GM12874 (cell line): ENCODE results near the gene RADIL.

Source experiments
- TF ChIP-seq, protein P1 (sequence below): IDR thresholded peaks from 2 replicates; pipeline ENCODE4 v1.5.1; 2011; ENCODE audit warnings: low read depth, mild to moderate bottlenecking, control low read depth, low read length, moderate library complexity; ENCODE audit not compliant: insufficient read depth

The RADIL gene

DNA sequence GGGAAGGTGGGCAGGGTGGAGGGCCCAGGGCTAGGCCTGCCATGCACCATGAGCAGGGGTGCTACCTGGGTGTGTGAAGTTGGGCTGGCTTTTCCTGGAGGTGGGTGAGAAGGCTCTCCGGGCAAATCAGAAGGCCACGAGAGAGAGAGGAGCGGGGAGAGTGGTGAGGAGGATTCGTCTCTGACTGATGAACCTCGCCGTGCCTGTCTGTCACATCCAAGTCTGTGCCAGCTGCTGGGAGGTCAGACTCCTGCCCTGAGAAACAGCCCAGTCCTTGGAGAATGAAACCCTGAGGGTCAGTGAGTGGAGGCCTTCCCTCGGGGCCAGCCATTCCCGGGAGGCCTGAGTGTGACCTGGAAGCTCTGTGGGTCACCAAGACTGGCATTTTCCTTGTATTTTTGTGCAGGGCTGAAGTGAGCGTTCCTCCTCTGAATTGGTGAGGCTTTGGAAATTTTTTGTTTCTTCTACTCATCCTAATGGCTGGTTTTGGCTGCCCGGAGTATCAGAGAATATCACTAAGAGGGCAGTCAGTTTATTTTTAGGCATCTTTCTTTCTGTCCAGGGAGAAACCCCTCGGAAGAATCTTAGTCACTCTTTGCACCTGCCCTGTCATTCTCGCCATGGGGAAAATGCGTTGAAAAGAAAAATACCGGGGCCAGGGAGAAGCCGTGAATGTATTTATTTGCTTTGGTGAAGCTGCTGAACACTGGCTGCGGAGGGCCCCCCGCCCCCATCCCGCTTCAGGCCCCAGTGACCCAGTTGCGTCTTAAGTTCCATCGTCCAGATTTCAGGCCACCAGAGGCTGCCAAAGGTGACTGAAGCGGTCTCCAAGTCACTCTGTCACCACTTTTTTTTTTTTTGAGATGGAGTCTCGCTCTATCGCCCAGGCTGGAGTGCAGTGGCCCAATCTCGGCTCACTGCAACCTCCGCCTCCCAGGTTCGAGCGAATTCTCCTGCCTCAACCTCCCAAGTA, 114.6 kb downstream of the RADIL start:
- TF ChIP-seq, protein P1, sequence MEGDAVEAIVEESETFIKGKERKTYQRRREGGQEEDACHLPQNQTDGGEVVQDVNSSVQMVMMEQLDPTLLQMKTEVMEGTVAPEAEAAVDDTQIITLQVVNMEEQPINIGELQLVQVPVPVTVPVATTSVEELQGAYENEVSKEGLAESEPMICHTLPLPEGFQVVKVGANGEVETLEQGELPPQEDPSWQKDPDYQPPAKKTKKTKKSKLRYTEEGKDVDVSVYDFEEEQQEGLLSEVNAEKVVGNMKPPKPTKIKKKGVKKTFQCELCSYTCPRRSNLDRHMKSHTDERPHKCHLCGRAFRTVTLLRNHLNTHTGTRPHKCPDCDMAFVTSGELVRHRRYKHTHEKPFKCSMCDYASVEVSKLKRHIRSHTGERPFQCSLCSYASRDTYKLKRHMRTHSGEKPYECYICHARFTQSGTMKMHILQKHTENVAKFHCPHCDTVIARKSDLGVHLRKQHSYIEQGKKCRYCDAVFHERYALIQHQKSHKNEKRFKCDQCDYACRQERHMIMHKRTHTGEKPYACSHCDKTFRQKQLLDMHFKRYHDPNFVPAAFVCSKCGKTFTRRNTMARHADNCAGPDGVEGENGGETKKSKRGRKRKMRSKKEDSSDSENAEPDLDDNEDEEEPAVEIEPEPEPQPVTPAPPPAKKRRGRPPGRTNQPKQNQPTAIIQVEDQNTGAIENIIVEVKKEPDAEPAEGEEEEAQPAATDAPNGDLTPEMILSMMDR: no peak

DNA sequence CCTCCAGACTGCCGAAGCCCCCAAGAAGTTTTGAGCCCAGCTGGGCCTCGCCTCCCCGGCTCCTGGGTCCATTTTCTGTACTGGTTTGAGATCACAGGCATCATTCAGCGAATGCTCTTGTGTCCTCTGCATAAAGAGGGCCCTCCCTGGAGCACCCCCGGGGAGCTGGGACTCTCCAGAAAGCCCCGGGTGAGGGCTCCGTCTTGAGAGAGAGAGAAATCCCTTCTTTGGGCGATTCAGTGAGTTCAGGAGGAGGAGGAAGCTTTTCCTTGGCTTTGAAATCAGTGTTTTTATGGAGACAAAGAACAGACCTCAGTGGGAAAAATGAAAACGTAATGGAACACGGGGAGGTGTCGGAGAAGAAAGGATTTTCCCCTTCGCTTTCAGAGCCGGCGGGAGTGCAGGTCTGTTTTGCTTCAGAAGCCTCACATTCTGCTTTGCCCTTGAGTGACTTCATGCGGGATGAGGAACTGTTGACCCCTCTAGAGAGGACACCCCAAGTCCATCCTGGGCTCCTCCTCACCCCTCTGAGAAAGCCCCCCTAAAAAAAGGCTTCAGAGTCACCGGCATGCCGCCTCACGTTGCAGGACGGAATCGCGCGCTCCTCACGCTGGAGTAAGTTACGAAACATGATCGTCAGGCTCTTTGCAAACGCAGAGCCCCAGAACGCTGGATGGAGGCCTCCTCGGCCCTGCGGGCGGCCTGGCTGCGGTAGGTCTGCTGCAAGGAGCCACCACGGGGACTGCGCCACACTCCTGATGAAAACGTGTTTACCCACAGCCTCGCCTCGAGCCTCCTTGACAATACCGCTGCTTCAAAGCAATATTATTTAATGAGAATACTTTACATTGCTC, 116.6 kb downstream of the RADIL start:
- TF ChIP-seq, protein P1: no peak

DNA sequence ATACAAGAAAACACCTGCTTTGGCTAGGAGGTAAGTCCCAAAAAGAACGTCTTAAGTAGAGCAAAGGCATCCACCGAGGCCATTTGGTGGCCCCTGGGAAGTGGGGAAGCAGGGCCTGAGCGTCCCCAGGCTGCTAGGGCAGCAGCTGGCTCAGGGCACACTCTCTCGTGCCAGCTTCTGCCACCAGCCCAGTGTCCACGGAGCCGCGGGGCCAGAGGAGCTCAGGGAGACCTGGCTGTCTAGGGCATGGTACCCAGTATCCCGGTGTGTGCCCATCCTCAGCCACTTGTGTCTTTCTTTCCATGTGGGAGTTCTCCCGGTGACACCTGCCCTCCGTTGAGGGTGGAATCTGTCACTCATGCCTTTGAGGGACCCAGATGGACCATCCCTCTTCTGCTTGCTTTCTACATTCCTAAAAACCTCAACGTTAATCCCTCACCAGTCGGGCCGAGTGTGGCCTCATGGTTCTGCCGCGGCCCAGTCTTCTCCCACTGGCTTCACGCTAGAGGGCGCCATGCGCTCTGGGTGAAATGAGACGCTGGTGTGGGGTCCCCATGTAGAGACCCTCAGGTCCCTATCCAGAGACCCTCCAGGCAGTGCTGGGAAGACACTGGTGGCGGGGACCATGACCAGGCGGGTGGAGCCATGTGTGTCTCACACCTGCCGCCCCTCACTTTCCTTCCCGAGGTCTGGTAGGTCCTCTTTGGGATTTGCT, 117.6 kb downstream of the RADIL start:
- TF ChIP-seq, protein P1: no peak

DNA sequence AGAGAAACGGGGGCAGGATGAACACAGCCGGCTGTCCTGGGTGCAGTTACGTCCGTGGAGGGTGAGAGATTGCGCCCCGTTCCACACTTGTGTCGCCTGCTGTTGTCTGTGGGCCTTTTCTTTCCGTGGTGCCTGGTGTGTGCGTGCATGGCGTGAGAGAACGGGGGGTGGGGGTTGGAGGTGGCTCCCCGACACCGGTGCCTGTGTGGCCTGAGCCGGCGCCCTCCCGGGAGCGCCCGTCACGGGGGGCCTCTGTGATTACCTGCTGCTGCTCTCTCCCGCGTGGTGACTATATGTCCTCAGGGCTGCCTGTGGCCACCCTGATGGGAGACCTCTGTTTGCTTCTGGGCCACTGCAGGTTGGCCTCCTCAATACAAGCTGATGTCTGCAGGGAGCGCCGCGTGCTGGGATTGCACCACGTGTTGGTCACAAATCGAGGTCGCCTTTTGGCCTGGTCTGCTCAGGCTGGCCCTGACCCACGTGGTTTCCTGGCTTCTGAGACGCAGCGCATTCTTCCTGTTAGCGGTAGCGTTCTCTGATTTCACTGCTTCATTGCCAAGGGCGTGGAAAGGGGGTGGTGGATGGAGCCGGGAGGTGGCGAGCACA, 119.0 kb downstream of the RADIL start:
- TF ChIP-seq, protein P1: no peak

DNA sequence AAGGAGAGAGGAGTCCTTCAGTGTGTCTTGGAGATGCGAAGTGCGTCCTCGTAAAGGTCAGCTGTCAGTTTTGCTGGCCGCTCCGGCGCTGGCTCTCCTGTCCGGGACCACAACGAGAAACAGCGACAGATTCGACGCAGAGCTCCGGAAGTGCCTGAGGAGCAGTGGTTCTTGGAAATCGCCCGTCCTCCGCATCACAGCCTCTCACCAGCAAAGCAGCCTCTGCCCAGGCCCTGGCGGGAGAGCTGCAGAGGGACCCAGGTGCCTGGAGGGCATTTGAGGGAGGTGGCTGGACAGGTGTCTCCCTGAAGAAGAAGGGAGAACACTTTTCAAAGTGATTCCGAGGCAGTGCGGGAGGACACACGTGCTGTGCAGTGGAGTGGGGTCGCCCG, 119.7 kb downstream of the RADIL start:
- TF ChIP-seq, protein P1: no peak

DNA sequence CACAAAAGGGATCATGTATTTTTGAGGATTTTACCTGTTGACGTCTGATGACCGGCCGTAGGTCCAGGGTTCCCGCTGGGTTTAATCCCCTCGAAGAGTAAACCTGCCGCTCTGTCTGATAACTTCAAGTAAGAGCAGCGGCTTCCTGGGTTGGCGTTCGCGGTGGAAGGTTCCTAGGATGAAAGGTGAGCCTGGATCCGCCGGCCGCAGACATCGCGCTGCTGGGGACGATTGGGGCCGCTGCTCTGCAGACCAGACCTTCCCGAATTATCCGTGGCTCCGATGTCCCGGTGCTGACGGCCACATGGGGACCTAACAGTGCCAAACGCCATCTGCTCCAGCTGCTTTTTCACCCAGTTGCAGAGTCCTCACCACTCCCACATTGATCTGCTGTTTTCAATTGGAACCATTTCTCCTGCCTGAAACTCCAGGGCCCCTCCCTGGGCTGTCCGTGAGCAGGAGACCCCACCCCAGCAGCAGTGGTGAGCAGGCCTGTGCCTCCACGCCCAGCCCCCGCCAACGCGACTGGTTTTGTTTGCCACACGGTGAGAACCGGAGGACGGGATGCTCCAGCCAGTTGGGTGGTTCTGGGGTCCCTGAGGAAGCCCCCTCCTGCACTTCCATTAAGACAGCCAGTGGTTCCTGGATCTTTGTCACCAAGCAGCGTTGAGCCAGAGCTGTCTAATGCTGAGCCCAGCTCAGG, 120.3 kb downstream of the RADIL start:
- TF ChIP-seq, protein P1: no peak
